Small intestine (tissue), 7 donors: ENCODE measurements around the gene B4GALT2. TPM values are rescaled to one million over a fixed set of nuclear protein-coding genes. Genes with fewer than 3 reads are reported as not detected.
A peak's percentile ranks its signal among the peaks of the same experiment; 100 is the strongest.

ENCODE experiments used
- DNase-seq, 2 donors: peaks; one replicate each; pipeline versions ENCODE4 v3.0.0 to v3.0.0-alpha.2; 2013
- FAIRE-seq: peaks from 2 replicates; lab custom pipeline; 2012; peaks lifted over from hg19 to GRCh38; lab: Jason Lieb, UNC
- H3K27ac ChIP-seq, 3 donors: one replicate each; pipeline ENCODE4 v1.5.1; 2013; ENCODE audit warnings: low read length in 2 of 3, mild to moderate bottlenecking in 2 of 3, control low read depth in 1 of 3, inconsistent platforms in 1 of 3, low read depth in 1 of 3, moderate library complexity in 1 of 3
- H3K27me3 ChIP-seq, 3 donors: one replicate each; pipeline ENCODE4 v1.6.1; 2013; ENCODE audit warnings: low read length in 3 of 3, inconsistent platforms in 1 of 3; ENCODE audit not compliant: control insufficient read depth in 3 of 3, insufficient read depth in 3 of 3
- H3K36me3 ChIP-seq, 3 donors: one replicate each; pipeline ENCODE4 v1.6.1; 2013; ENCODE audit warnings: low read length in 3 of 3, inconsistent platforms in 1 of 3, low read depth in 1 of 3, mild to moderate bottlenecking in 1 of 3, moderate library complexity in 1 of 3; ENCODE audit not compliant: control insufficient read depth in 3 of 3, insufficient read depth in 2 of 3
- H3K4me1 ChIP-seq, 3 donors: one replicate each; pipeline ENCODE4 v1.6.1; 2013; ENCODE audit warnings: low read length in 2 of 3, inconsistent platforms in 1 of 3, low read depth in 1 of 3, mild to moderate bottlenecking in 1 of 3, moderate library complexity in 1 of 3; ENCODE audit not compliant: control insufficient read depth in 3 of 3, insufficient read depth in 2 of 3
- H3K4me3 ChIP-seq, 3 donors: one replicate each; pipeline ENCODE4 v1.5.1; 2013; ENCODE audit warnings: low read length in 3 of 3, control low read depth in 1 of 3, inconsistent platforms in 1 of 3, low read depth in 1 of 3, mild to moderate bottlenecking in 1 of 3, moderate library complexity in 1 of 3
- H3K9me3 ChIP-seq, 2 donors: one replicate each; pipeline ENCODE4 v1.6.1; 2013; ENCODE audit warnings: low read depth in 1 of 2, low read length in 1 of 2; ENCODE audit not compliant: control insufficient read depth in 2 of 2, insufficient read depth in 1 of 2
- WGBS, 3 donors: extraction: QIAGEN DNeasy Blood & Tissue Kit; methylation state at CpG; one replicate each; pipeline ENCODE4 v1.1.7; 2013; 5-methylcytosine and 5-hydroxymethylcytosine counted together
- polyA plus RNA-seq, 4 donors: library from polyadenylated mRNA; stranded (reverse) in 3 of 4; unstranded in 1 of 4; fragments of 200-250 nt in 3 of 4; fragments of 120-200 nt in 1 of 4; gene quantifications; one replicate each; pipeline versions ENCODE4 v1.2.1 to v1.2.3, GENCODE V29; 2013
- donor health status: healthy with polysubstance abuse.
- donor health status: control.
- donor health status: control.
- donor health status: Bipolar disorder and iron deficiency.
- donor health status: healthy.

Gene B4GALT2
- polyA plus RNA-seq, 4 donors = 8.9 to 34.6 (median 25.9) TPM

DNA sequence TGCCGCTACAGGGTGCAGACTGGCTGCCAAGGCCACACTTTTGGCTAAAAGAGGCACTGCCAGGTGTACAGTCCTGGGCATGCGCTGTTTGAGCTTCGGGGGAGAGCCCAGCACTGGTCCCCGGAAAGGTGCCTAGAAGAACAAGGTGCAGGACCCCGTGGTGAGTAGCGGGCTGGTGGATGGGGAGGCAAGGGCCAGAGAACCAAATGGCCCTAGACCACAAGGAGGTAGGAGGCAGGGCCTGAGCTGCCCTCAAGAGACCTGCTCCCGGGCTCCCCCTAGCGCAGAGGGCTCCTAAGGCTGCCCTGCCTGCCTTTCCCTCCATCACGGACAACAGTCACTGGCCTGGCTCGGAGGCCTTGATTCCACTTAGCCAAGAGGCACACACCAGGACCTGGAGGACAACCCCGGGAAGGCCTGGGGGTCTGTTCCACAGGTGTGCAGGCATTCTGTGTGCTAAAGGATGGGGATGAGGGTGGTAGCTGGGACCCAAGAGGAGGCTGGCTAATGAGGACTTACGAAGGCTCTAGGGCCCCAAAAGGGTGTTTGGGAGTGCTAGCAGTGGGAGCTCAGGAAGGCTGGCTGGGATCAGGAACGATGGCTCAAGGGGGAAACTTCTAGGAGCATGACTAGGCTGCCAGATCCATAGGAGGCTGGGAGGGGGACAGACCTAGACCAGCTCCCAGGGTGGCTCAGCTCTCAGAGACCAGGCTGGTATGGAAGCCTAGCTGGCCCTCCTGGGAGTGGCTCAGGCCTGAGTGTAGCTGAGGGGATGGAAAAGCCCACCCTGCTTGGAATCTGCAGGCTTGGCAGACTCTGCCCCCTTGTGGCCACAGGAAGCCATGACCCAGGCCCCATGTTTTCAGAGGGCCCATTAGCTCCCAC lies 44.7 kb upstream of the B4GALT2 start:
- H3K9me3 ChIP-seq = no peaks in the 10 kb centered on the region
- WGBS, 3 donors = 20 to 30% (median 22%) methylated on average over 12 to 13 of the region's 13 CpGs
- peaks cover 0 to 34% (median 5%) of the 10 kb centered on the region in 3 donors for H3K4me1 ChIP-seq
- no peak overlapping the region for H3K27ac ChIP-seq
- DNase-seq (peak; percentile 55 to 64), FAIRE-seq (no peak)
- peak overlapping the region in 2 of 3 donors; percentile 10 to 44 for H3K4me3 ChIP-seq
- H3K36me3 ChIP-seq = peaks cover 0 to 15% (median 0%) of the 10 kb centered on the region in 3 donors
- peaks cover 0 to 24% (median 5%) of the 10 kb centered on the region in 3 donors for H3K27me3 ChIP-seq

DNA sequence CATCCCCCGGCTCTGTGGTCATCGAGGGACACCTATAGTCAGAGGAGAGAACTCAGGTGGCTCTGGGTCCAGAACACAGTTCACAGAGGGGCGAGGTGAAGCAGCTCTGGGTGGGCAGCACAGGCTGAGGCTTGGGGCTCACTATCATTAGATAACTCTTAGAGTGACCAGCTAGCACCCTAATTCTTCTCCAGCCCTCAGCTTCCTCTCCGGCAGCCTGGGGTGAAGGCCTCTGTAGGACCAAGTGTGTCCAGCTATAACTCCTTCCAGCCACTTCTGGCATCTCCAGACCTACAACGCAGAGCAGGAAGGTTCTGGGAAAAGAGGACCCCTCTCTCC lies 44.1 kb upstream of the B4GALT2 start:
- Histone ChIP-seq H3K36me3 (peaks cover 0 to 13% (median 0%) of the 10 kb centered on the region in 3 donors), H3K4me1 (peaks cover 0 to 34% (median 5%) of the 10 kb centered on the region in 3 donors), H3K9me3 (no peaks in the 10 kb centered on the region), H3K27me3 (peaks cover 0 to 24% (median 5%) of the 10 kb centered on the region in 3 donors), H3K27ac (no peak overlapping the region), H3K4me3 (no peak overlapping the region)
- DNase-seq = no peak
- WGBS, 3 donors = 50 to 64% (median 63%) methylated on average over 5 of the region's 5 CpGs
- no peak for FAIRE-seq

DNA sequence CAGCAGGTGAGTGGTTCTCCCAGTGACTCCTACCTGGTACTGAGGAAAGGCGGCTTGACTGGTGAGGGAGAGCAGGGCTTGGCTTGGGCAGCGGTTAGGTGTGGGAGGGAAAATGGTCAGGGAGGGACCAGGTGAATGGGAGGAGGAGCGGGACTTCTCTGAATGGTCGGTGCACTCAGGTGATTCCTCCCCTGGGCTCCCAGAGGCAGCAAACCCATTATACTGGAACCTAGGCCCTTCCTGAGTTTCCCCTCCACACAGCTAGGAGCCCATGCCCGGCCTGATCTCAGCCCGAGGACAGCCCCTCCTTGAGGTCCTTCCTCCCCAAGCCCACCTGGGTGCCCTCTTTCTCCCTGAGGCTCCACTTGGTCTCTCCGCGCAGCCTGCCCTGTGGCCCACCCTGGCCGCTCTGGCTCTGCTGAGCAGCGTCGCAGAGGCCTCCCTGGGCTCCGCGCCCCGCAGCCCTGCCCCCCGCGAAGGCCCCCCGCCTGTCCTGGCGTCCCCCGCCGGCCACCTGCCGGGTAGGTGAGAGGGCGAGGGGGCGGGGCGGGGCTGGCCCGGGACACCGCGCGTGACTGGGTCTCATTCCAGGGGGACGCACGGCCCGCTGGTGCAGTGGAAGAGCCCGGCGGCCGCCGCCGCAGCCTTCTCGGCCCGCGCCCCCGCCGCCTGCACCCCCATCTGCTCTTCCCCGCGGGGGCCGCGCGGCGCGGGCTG lies 43.1 kb upstream of the B4GALT2 start:
- DNase-seq (peak in 1 of 2 donors; percentile 37), FAIRE-seq (no peak)
- WGBS, 3 donors = 10 to 14% (median 12%) methylated on average over 30 to 48 of the region's 48 CpGs
- Histone ChIP-seq H3K4me3 (peak overlapping the region; percentile 14 to 47 (median 38)), H3K9me3 (no peaks in the 10 kb centered on the region), H3K27ac (no peak overlapping the region), H3K27me3 (peaks cover 0 to 24% (median 5%) of the 10 kb centered on the region in 3 donors), H3K4me1 (peaks cover 0 to 34% (median 5%) of the 10 kb centered on the region in 3 donors), H3K36me3 (peaks cover 0 to 5% (median 0%) of the 10 kb centered on the region in 3 donors)

DNA sequence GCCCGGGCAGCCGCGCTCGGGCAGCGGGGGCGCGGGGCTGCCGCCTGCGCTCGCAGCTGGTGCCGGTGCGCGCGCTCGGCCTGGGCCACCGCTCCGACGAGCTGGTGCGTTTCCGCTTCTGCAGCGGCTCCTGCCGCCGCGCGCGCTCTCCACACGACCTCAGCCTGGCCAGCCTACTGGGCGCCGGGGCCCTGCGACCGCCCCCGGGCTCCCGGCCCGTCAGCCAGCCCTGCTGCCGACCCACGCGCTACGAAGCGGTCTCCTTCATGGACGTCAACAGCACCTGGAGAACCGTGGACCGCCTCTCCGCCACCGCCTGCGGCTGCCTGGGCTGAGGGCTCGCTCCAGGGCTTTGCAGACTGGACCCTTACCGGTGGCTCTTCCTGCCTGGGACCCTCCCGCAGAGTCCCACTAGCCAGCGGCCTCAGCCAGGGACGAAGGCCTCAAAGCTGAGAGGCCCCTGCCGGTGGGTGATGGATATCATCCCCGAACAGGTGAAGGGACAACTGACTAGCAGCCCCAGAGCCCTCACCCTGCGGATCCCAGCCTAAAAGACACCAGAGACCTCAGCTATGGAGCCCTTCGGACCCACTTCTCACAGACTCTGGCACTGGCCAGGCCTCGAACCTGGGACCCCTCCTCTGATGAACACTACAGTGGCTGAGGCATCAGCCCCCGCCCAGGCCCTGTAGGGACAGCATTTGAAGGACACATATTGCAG lies 42.4 kb upstream of the B4GALT2 start:
- Histone ChIP-seq H3K27me3 (peaks cover 0 to 24% (median 5%) of the 10 kb centered on the region in 3 donors), H3K27ac (no peak overlapping the region), H3K36me3 (peaks cover 0 to 5% (median 0%) of the 10 kb centered on the region in 3 donors), H3K4me3 (peak overlapping the region; percentile 27 to 47 (median 31)), H3K4me1 (peaks cover 0 to 34% (median 5%) of the 10 kb centered on the region in 3 donors), H3K9me3 (no peaks in the 10 kb centered on the region)
- WGBS, 3 donors = 7 to 12% (median 10%) methylated on average over 48 to 56 of the region's 56 CpGs
- DNase-seq = peak; percentile 23 to 67
- no peak for FAIRE-seq

DNA sequence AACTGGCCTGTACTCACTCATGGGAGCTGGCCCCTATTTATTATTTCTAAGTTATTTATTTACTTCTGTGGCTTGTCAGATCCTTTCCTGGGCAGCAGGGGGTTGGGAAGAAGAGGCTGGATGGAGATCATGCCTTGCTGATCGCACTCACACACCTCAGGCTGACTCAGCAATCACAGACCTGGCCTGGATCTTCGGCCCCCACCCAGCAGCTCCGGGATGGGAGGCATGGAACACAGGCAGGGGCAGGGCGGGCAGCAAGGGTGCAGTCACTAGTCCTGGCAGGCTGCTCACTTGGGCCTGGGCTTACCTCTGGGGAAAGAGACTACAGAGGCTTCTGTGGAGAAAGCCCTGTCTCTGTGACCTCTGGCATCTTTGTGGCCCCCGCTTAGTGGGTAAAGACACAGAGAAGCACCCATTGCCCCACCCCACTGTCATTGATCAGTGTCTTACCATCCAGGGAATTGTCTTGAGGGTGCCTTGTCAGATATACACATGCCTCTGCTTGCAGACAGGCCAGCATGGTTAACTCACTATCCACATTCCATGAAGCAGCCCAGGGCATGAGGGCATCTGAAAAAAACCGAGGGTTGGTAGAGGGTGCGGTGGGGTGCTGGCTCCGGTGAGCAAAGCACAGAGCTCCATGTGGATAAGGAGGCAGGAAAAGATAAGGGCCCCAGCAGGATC lies 41.7 kb upstream of the B4GALT2 start:
- Histone ChIP-seq H3K36me3 (peaks cover 0 to 5% (median 0%) of the 10 kb centered on the region in 3 donors), H3K4me1 (peaks cover 0 to 34% (median 5%) of the 10 kb centered on the region in 3 donors), H3K9me3 (no peaks in the 10 kb centered on the region), H3K4me3 (no peak overlapping the region), H3K27me3 (peaks cover 0 to 21% (median 5%) of the 10 kb centered on the region in 3 donors), H3K27ac (no peak overlapping the region)
- WGBS, 3 donors = 74 to 86% (median 80%) methylated on average over 8 of the region's 8 CpGs
- no peak for DNase-seq
- FAIRE-seq = no peak

DNA sequence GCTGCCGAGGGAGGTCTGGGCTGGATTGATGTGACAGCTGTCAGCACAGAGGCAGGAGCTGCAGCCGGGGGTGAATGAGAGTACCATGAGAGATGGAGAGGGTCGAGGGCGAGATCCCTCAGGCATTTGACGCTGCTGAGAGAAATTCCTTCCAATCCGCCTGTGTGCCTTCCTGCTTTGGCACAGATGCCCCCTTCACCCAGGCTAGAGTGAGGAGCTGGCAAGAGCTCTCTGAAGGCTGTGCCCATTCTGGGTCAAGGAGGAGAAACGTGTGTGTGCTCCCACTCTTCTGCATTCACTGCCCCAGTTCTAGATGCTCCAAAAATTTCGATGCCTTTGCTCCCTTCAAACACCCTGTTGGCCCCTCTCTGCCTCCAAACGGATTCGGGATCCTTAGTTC lies 40.6 kb upstream of the B4GALT2 start:
- peaks cover 0 to 14% (median 5%) of the 10 kb centered on the region in 3 donors for H3K27me3 ChIP-seq
- no peak overlapping the region for H3K4me3 ChIP-seq
- peaks cover 0 to 28% (median 3%) of the 10 kb centered on the region in 3 donors for H3K4me1 ChIP-seq
- DNase-seq = no peak
- H3K9me3 ChIP-seq = no peaks in the 10 kb centered on the region
- no peak for FAIRE-seq
- H3K36me3 ChIP-seq = peaks cover 0 to 5% (median 0%) of the 10 kb centered on the region in 3 donors
- WGBS, 3 donors = 84 to 95% (median 94%) methylated on average over 10 of the region's 10 CpGs
- no peak overlapping the region for H3K27ac ChIP-seq

DNA sequence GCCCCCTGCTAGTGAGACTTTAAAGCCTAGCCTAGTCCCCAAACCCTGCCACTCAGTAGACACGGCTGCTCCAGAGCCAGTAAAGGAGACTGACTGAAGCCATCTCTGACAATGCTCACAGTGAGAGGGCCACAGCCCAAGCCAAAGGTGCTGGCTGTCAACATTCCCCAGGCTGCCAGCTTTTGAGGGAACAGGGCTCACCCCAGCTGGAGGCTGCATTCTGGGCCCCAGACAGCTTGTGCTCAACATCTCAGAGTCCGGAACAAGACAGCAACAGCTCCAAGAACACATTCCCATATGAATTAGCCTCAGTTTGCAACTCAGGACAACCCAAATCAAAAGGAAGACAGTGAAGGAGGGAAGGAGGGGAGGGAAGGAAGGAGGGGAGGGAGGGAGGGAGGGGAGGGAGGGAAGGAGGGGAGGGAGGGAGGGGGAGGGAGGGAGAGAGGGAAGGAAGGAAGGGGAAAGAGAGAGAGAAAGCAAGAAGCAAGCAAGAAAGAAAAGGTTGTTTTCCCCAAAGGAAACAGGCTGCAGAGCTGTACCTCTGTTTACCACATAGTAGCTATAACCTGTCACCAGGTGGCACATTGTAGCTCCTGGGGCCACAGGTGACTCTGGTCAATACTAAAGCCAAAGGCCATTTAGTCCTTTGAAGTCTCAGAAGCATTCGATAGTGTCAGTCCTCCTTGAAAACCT lies 40.0 kb upstream of the B4GALT2 start:
- H3K27me3 ChIP-seq = peaks cover 0 to 8% (median under 1%) of the 10 kb centered on the region in 3 donors
- H3K36me3 ChIP-seq = peaks cover 0 to 5% (median 2%) of the 10 kb centered on the region in 3 donors
- H3K9me3 ChIP-seq = no peaks in the 10 kb centered on the region
- FAIRE-seq (no peak), DNase-seq (no peak)
- 79 to 93% (median 90%) methylated on average over 3 of the region's 3 CpGs for WGBS, 3 donors
- peaks cover 0 to 23% (median 2%) of the 10 kb centered on the region in 3 donors for H3K4me1 ChIP-seq
- no peak overlapping the region for H3K27ac ChIP-seq
- H3K4me3 ChIP-seq = no peak overlapping the region
